DLD1 (cell line): ENCODE measurements around the gene ATF7IP.

ENCODE experiments used
- in situ Hi-C: cut with HindIII; loops from 2 replicates; pipeline ENCODE4 v1.10.0; 2017; ENCODE audit warnings: low sequenced_read_pairs

ATF7IP gene

DNA sequence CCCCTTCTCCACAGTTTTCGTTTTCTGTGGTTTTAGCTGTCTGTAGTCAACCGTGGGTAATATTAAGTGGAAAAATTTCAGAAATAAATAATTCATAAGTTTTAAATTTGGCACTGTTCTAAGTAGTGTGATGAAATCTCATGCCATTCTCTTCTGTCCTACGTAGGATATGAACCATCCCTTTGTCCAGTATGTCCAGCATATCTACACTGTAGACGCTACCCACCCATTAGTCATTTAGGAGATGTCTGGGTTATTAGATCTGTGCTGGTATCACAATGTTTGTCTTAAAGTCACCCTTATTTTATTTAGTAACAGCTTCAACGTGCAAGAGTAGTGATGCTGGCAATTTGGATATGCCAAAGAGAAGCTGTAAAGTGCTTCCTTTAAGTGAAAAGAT, 44.7 kb downstream of the ATF7IP start:
- in situ Hi-C loops: no loop called here

DNA sequence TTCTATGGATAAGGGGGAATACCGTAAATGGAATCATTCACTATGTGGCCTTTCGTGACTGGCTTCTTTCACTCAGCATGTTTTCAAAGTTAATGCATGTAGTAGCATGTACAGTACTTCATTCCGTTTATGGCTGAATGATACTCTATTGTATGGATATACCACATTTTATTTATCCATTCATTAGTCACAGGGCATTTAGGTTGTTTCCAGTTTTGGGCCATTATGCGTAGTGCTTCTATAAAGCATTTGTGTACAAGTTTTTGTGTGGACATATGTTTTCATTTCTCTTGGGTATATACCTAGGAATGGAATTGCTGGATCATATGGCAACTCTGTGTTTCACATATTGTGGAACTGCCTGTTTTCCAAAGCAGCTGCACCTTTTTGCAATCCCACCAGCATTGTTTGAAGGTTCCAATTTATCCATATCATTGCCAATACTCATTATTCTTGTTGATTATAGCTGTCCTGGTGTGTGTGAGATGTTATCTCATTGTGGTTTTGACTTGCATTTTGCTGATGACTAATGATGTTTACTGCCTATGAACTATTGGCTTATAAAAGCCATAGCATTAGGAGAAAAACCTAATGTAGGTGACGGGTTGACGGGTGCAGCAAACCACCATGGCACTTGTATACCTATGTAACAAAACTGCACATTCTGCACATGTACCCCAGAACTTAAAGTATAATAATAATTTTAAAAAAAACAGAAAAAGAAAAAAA, 45.5 kb downstream of the ATF7IP start:
- in situ Hi-C loops: no loop called here

DNA sequence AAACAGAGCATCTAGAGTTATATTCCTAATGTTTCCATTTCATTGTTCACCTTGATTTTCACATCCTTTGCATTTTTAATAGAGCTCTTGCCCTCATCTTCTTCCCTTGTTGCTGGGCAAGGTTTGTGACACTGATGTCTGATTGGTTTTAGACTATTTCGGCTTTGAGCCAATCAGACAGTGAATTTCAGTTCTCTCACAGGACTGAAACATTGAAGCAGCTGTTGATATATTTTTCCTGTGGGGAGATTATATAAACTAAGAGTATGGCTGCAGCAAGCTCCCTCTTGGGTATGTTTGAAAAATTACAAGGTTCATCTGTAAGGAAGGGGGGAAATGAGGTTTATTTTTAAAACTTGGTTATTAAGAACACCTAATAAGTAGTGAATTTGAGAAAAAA, 51.2 kb downstream of the ATF7IP start:
- in situ Hi-C loops: no loop called here

- in situ Hi-C loops: no loop called here
Measured at GRCh38 chr12:14417715-14418114, 52.2 kb downstream of the ATF7IP start.

GRCh38 chr12:14418451-14418890, 53.0 kb downstream of the ATF7IP start:
- in situ Hi-C loops: no loop called here

DNA sequence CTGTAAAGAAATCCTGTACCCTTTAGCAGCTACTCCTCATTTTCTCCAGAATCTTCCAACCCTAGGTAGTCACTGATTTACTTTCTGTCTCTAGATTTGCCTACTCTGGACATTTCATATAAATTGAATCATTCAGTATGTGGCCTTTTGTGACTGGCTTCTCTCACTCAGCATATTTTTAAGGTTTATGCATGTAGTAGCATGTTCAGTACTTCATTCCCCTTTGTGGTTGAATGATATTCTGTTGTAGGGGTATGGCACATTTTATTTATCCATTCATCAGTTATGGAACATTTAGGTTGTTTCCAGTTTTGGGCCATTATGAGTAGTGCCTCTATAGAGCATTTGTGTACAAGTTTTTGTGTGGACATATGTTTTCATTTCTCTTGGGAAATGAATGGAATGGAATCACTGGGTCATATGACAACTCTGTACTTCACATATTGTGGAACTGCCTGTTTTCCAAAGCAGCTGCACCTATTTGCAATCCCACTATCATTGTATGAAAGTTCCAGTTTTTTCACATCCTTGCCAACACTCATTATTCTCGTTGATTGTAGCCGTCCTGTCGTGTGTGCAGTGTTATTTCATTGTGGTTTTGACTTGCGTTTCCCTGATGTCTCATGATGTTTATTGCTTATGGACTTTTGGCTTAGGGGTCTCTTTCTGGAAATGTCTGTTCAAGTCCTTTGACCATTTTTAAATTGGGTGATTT, 57.2 kb downstream of the ATF7IP start:
- in situ Hi-C loops: no loop called here

DNA sequence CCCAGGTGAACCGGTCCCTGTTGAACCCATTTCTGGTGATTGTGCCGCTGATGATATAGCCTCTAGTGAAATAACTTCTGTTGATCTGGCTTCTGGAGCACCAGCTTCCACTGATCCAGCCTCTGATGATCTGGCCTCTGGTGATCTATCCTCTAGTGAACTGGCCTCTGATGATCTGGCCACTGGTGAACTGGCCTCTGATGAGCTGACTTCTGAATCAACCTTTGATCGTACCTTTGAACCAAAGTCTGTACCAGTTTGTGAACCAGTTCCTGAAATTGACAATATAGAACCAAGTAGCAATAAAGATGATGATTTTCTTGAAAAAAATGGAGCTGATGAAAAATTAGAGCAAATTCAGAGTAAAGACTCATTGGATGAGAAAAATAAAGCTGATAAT, 59.1 kb downstream of the ATF7IP start:
- in situ Hi-C loops: no loop called here

DNA sequence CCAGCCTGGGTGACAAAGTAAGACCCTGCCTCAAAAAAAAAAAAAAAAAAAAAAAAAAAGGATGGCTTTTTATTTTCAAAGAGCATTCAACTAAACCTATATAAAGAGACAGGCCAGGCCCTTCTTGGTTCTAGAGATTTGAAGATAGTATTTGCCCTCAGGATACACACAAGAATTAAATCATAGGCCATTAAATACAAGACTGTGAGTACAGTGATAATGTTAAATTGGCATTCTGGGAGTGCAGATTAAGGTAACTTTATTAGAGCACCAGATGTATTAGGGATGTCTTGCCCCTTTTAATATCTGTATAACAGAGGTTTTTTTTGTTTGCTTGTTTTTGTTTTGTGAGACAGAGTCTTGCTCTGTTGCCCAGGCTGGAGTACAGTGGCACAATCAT, 61.3 kb downstream of the ATF7IP start:
- in situ Hi-C loops: no loop called here

- in situ Hi-C loops: no loop called here
Measured at GRCh38 chr12:14427929-14428328, 62.4 kb downstream of the ATF7IP start.

GRCh38 chr12:14430394-14430986, 65.0 kb downstream of the ATF7IP start:
- in situ Hi-C loops: no loop called here

DNA sequence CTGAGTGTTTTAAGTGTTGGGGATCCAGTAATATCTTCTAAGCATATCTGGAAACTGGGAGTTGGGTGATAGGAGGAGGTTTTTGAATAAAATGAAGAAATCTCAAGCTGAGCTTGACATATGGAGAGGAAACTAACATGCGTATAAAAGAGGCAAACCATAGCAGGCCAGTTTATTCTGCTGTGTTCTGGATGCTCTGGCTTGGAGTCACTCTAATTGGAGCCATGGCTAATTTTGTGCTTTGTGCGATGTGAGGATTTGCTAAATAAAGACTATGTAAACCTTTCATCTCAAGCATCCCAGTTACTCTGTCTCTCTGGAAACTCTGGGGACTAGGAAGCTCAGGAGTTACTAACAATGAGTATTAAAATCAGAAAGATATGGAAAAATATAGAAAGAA, 66.5 kb downstream of the ATF7IP start:
- in situ Hi-C loops: no loop called here

DNA sequence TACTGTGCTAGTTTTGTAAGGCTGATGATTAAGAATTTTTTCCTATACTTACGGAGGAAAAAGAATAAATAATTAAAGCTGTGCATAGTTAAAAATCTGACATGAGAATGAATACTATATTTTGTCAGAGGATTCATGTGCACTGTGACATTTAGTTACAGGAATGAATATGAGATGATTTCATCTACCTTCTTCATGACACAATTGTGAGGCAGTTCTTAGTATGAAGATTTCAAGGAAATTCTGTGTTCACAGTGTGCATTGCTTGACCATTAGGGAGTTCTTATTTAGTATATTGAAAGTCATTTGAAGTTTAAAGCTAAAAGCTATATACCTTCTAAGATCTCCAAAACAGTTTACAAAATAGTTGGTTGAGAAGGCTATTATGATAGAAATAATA, 70.1 kb downstream of the ATF7IP start:
- in situ Hi-C loops: no loop called here

DNA sequence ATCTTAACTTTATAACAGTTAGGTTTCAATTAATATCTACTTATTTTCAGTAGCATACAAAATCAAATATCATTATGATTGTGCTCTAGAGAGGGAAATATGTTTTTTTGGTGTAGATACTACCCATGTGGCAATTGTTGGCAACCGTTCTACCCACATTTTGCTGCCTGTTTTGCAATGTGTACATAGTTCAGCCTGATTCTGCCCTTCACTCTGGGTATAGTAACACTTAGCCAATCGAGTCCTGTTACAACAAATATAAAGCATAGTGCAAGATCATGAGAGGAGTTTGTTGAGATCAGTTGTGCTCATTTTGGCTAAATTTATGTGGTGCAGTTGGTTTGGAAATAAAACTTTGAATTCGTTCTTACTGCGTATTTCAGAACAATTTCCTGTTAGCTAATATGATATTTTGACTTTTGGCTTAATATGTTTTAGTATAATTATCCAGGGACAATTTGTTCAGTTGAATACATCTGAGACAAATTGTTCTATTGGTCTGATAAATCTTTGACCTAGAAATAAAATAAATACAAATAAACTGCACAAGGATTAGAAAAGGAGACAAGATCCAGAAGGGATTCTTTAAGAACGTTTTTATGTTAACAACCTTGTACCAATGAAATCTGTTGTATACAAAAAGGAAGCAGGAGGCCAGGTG, 76.9 kb downstream of the ATF7IP start:
- in situ Hi-C loops: no loop called here

GRCh38 chr12:14443531-14443930, 78.0 kb downstream of the ATF7IP start:
- in situ Hi-C loops: no loop called here

- in situ Hi-C loops: no loop called here
Measured at GRCh38 chr12:14450479-14450878, 85.0 kb downstream of the ATF7IP start.

DNA sequence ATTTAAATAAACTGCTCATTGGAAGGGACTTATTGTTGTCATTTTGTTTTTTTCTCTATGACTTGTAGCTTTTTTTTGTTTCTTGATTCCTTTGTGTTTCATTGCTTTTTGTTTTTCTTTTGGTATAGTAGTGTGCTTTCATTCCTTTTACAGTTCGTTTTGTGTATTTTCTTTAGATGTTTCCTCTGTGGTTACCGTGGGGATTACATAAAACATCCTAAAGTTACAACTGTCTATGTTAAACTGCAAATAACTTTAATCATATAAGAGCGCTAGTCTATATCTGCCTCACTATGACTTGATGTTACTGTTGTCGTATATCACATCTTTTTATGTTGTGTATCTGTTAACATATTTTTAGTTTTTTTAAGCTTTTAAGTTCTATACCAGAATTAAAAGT, 86.9 kb downstream of the ATF7IP start:
- in situ Hi-C loops: no loop called here

DNA sequence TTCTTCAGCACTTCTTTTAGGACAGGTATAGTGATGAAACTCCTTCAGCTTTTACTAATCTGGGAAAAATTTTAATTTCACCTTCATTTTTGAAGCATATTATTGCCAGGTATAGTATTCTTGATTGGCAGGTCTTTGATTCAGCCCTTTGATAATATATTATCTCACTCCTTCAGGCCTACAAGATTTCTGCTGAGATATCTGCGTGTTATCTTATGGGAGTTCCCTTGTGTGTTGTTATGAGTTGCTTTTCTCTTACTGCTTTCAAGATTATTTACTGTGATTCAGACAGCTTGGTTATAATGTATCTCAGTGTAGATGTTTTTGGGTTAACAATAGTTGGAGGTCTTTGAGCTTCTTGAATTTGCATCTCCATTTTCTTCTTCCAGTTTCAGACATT, 87.4 kb downstream of the ATF7IP start:
- in situ Hi-C loops: no loop called here

- in situ Hi-C loops: no loop called here
Measured at GRCh38 chr12:14454098-14454907, 88.8 kb downstream of the ATF7IP start.

DNA sequence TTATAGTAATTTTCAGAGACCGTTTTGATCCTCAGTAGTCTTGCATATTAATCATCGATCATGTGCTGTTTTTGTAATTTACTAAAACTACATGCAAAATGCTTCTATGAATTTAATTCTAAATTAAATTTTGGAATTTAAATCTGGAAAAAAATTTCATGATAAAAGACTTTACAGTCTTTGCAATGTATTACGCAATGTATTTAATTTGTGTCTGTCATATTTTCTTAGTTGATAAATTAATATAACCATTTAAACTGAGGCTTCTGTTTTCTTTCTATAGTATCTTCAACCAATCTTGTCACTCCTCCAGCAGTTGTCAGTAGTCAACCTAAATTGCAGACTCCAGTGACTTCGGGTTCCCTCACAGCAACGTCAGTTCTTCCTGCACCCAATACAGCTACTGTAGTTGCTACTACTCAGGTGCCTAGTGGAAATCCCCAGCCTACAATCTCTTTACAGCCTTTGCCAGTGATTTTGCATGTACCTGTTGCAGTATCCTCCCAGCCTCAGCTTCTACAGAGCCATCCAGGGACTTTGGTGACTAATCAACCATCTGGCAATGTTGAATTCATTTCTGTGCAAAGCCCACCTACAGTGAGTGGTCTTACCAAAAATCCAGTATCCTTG, 94.8 kb downstream of the ATF7IP start:
- in situ Hi-C loops: no loop called here

DNA sequence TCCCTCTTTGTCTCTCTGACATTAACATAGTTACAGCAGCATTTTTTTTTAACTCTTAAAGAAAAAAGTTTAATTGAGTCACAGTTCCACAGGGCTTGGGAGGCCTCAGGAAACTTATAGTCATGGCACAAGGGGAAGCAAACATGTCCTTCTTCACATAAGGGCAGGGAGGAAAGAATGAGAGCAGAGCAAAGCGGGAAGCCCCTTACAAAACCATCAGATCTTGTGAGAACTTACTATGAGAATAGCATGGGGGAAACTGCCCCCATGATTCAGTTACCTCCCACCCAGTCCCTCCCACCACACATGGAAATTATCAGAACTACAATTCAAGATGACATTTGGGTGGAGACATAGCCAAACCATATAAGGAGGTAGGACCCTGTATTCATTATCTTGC, 106.0 kb downstream of the ATF7IP start:
- in situ Hi-C loops: no loop called here
